ENCODE measurements around the gene FAM131A. TPM values are rescaled to one million over a fixed set of nuclear protein-coding genes. Genes with fewer than 3 reads are reported as not detected.
A peak's percentile ranks its signal among the peaks of the same experiment; 100 is the strongest.

The FAM131A gene
- total and polyA plus RNA-seq, 2 donors (not counting 1 experiment from before 2014, with no cell fraction given): 11.7 to 13.4 TPM

DNA sequence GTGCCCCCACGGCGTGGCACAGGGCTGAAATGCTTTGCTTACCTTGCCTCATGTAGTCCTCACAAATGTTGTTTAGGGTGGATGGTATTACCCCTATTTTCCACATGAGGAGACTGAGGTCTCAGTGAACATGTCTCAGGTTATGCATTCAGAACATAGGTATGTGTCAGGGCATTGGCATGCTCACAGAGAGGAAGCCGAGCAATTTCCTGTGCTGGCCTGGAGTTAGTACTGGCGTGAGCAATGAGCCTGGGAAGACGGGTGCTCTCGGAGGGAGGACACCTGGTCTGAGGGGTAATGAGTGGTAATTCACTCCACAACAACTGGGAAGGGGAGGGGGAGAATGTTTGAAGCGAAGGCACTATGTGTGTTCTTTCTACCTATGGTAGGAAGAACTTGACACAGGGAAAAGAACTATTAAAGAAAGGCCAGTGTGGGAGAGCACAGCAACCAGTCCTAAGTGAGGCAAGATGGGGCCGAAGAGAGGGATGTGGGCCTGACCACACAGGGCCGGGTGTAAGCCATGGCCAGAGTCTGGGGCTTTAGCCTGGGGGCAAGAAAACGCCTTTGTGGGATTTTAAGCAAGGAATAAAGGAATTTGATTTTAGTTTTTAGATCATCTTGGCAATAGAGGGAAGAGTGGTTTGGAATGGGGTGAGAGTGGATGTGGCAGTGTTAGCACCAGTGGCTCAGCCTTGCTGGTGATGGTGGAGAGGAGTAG is 4.9 kb upstream of the FAM131A start:
- Histone ChIP-seq H4K20me1 (ENCODE audit: control insufficient read depth, insufficient read depth, low read length, poor library complexity, severe bottlenecking) (no peaks in the 10 kb centered on the region), H3K4me1 (ENCODE audit: control insufficient read depth in 2 of 2, insufficient read depth in 2 of 2, low read length in 2 of 2) (peaks cover 14 to 17% of the 10 kb centered on the region in 2 donors), H3K9ac (ENCODE audit: low read length) (no peak overlapping the region), H3K4me2 (replicated peaks; ENCODE audit: low read depth, low read length, poor library complexity, severe bottlenecking) (no peak overlapping the region), H3K27ac (ENCODE audit: low read length in 2 of 2) (peak overlapping the region in 1 of 2 donors; percentile 93), H3K27me3 (replicated peaks in 1 of 4; ENCODE audit: control extremely low read depth in 1 of 4, control insufficient read depth in 3 of 4, insufficient read depth in 4 of 4, low read length in 3 of 4) (no peaks in the 10 kb centered on the region), H2AFZ (ENCODE audit: insufficient read depth, low read depth, low read length, poor library complexity, severe bottlenecking) (no peak overlapping the region), H3K36me3 (replicated peaks in 1 of 2; ENCODE audit: control extremely low read depth in 1 of 2, control insufficient read depth in 1 of 2, extremely low read depth in 1 of 2, insufficient read depth in 2 of 2, low read length in 1 of 2) (peaks cover 1 to 66% of the 10 kb centered on the region in 2 experiments), H3K9me3 (ENCODE audit: control extremely low read depth in 1 of 3, control insufficient read depth in 2 of 3, insufficient read depth in 1 of 3, low read length in 2 of 3) (no peaks in the 10 kb centered on the region), H3K4me3 (ENCODE audit: control extremely low read depth in 1 of 5, extremely low read depth in 1 of 5, insufficient read depth in 1 of 5, low read depth in 2 of 5, low read length in 4 of 5) (no peak overlapping the region), H3K79me2 (ENCODE audit: control insufficient read depth, insufficient read depth, low read length) (peaks cover 9% of the 10 kb centered on the region)
- Mint-ChIP-seq H3K4me1 (peaks cover 20% of the 10 kb centered on the region), H3K27me3 (no peaks in the 10 kb centered on the region), H3K9me3 (ENCODE audit: insufficient read depth) (no peaks in the 10 kb centered on the region), H3K4me3 (no peak overlapping the region), H3K27ac (no peak overlapping the region)
- 92% methylated on average over 6 of the region's 10 CpGs for WGBS (ENCODE audit: insufficient coverage)
- no peak for DNase-seq
- intact Hi-C loops (cut with micrococcal nuclease): no loop called here
- ChIA-PET CTCF (no interaction called here), POLR2A (no interaction called here)
- no peak for ATAC-seq (ENCODE audit: low read depth)
- no peak for TF ChIP-seq EZH2 (IDR thresholded peaks at IDR 0.05; ENCODE audit: borderline replicate concordance, insufficient read depth, low read depth, low read length, poor library complexity, severe bottlenecking)
- TF ChIP-seq, protein P1, sequence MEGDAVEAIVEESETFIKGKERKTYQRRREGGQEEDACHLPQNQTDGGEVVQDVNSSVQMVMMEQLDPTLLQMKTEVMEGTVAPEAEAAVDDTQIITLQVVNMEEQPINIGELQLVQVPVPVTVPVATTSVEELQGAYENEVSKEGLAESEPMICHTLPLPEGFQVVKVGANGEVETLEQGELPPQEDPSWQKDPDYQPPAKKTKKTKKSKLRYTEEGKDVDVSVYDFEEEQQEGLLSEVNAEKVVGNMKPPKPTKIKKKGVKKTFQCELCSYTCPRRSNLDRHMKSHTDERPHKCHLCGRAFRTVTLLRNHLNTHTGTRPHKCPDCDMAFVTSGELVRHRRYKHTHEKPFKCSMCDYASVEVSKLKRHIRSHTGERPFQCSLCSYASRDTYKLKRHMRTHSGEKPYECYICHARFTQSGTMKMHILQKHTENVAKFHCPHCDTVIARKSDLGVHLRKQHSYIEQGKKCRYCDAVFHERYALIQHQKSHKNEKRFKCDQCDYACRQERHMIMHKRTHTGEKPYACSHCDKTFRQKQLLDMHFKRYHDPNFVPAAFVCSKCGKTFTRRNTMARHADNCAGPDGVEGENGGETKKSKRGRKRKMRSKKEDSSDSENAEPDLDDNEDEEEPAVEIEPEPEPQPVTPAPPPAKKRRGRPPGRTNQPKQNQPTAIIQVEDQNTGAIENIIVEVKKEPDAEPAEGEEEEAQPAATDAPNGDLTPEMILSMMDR (IDR thresholded peaks at IDR 0.05): no peak

DNA sequence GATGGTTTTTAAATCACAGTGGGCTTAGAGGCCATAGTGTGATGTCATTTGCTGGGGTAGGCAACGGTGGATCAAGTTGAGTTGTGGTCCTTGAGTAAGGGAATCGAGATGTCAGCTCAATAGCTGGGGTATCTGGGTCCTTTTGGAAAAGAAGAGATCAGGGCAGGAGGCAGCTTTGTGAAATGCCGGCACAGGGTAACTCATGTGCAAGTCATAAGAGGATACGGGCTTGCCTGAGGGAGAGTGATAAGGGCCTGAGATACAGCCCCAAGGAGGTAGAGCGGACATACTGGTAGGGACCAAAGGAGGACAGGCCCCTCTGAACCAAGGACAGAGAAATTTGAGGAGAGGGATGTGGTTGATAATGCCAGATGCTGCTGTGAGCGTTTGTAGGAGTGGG is 4.2 kb upstream of the FAM131A start:
- CTCF ChIA-PET: no interaction called here

More for the DNA sequence above, 4.2 kb upstream of the FAM131A start:
- Mint-ChIP-seq H3K27ac (no peak overlapping the region), H3K9me3 (ENCODE audit: insufficient read depth) (no peaks in the 10 kb centered on the region), H3K4me3 (no peak overlapping the region), H3K27me3 (no peaks in the 10 kb centered on the region), H3K4me1 (peaks cover 25% of the 10 kb centered on the region)
- no peak overlapping the region for H3K4me3 ChIP-seq (ENCODE audit: control extremely low read depth in 1 of 5, extremely low read depth in 1 of 5, insufficient read depth in 1 of 5, low read depth in 2 of 5, low read length in 4 of 5)
- H3K9ac ChIP-seq (ENCODE audit: low read length): no peak overlapping the region
- intact Hi-C loops (cut with micrococcal nuclease): no loop called here
- WGBS (ENCODE audit: insufficient coverage): 96% methylated on average over 6 of the region's 6 CpGs
- POLR2A ChIA-PET: no interaction called here
- ATAC-seq (ENCODE audit: low read depth) (no peak), DNase-seq (no peak)
- H3K36me3 ChIP-seq (replicated peaks in 1 of 2; ENCODE audit: control extremely low read depth in 1 of 2, control insufficient read depth in 1 of 2, extremely low read depth in 1 of 2, insufficient read depth in 2 of 2, low read length in 1 of 2): peaks cover 1 to 60% of the 10 kb centered on the region in 2 experiments
- H3K27ac ChIP-seq (ENCODE audit: low read length in 2 of 2): peak overlapping the region in 1 of 2 donors; percentile 93
- H3K4me1 ChIP-seq (ENCODE audit: control insufficient read depth in 2 of 2, insufficient read depth in 2 of 2, low read length in 2 of 2): peaks cover 14 to 19% of the 10 kb centered on the region in 2 donors
- no peak overlapping the region for H2AFZ ChIP-seq (ENCODE audit: insufficient read depth, low read depth, low read length, poor library complexity, severe bottlenecking)
- no peak overlapping the region for H3K4me2 ChIP-seq (replicated peaks; ENCODE audit: low read depth, low read length, poor library complexity, severe bottlenecking)
- H4K20me1 ChIP-seq (ENCODE audit: control insufficient read depth, insufficient read depth, low read length, poor library complexity, severe bottlenecking): no peaks in the 10 kb centered on the region
- no peaks in the 10 kb centered on the region for H3K9me3 ChIP-seq (ENCODE audit: control extremely low read depth in 1 of 3, control insufficient read depth in 2 of 3, insufficient read depth in 1 of 3, low read length in 2 of 3)
- peaks cover 16% of the 10 kb centered on the region for H3K79me2 ChIP-seq (ENCODE audit: control insufficient read depth, insufficient read depth, low read length)
- H3K27me3 ChIP-seq (replicated peaks in 1 of 4; ENCODE audit: control extremely low read depth in 1 of 4, control insufficient read depth in 3 of 4, insufficient read depth in 4 of 4, low read length in 3 of 4): peaks cover 0 to under 1% (median 0%) of the 10 kb centered on the region in 4 experiments
- TF ChIP-seq, protein P1 (IDR thresholded peaks at IDR 0.05): no peak
- no peak for TF ChIP-seq EZH2 (IDR thresholded peaks at IDR 0.05; ENCODE audit: borderline replicate concordance, insufficient read depth, low read depth, low read length, poor library complexity, severe bottlenecking)
